Measurements from ENCODE around the gene NIPAL1.

Gene NIPAL1

DNA sequence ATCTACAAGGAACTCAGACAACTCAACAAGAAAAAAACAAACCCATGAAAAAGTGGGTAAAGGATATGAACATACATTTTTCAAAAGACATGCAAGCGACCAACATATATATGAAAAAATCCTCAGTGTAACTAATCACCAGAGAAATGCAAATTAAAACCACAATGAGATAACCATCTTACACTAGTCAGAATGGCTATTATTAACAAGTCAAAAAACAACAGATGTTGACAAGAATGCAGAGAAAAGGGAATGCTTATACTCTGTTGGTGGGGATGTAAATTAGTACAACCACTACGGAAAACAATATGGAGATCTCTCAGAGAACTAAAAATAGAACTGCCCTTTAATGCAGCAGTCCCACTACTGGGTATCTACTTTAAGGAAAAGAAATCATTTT, 12.1 kb downstream of the NIPAL1 start:
- no peak for DNase-seq

DNA sequence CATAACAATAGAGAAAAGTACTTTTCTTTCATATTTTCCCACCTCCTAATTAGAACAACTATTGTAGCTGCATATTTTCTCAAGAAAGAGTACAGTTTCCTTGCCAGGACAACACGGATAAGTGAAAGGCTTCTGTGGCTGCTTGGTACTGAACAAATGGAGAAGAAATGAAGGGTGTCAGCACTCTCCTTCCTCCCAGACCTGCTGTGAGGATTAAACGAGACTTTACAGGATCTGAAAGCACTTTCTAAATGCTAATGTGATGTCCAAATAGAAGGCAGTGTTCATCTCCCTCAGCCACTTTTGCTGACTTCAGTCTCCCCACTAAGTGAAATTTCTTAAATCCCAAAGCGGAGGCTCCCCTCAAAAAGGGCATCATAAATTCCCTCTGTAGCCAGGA, 13.9 kb downstream of the NIPAL1 start:
- no peak for DNase-seq

DNA sequence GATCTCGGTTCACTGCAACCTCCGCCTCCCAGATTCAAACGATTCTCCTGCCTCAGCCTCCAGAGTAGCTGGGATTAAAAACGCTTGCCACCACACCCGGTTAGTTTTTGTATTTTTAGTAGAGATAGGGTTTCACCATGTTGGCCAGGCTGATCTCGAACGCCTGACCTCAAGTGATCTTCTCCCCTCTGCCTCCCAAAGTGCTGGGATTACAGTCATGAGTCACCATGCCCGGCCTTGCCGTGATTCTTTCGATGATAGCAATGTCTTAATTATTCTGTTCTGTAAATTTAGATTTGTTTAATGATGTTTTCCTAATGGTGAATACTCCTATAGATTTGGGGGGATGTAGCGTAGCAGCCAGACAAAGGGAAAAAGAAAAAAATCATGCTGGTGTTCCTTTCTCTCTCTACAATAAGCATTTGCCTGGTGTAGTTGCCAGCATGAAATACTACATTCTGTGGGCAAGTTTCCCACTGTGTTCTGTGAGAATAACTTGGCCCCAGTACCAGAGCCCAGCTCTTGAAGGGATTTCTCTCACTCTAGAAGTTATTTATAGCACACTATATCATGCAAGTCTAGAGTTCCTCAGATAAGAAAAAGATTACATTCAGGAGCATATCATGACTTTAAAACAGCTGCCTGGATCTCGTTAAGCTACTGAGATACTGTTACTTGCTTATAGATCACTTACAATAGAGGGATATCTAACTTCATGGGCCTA, 15.4 kb downstream of the NIPAL1 start:
- no peak for DNase-seq

GRCh38 chr4:48032721-48033120, 16.1 kb downstream of the NIPAL1 start:
- no peak for DNase-seq

- DNase-seq, result no peak
Observed at GRCh38 chr4:48033412-48033811, 16.8 kb downstream of the NIPAL1 start.

DNA sequence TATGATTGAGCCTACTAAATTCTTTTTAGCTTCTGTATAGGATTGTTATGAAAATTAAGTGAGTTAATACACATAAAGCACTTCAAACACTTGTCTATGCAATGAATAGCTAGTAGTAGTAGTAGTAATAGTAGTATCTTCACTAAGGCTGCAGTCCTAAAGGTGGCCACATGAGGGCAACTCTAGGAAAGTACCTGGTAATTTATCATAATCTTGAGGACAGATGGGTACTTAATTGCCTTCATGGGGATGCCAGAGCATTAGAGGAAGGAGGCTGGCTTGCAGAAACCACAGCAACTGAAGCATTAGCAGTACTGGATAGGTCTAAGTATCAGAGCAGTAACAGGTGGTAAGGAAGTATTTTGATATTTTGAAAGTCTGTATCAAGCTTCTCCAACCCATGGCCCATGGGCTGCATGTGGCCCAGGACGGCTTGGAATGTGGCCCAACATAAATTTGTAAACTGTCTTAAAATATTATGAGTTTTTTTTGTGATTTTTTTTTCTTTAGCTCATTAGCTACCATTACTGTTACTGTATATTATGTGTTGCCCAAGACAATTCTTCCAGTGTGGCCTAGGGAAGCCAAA, 17.3 kb downstream of the NIPAL1 start:
- DNase-seq, result no peak

DNA sequence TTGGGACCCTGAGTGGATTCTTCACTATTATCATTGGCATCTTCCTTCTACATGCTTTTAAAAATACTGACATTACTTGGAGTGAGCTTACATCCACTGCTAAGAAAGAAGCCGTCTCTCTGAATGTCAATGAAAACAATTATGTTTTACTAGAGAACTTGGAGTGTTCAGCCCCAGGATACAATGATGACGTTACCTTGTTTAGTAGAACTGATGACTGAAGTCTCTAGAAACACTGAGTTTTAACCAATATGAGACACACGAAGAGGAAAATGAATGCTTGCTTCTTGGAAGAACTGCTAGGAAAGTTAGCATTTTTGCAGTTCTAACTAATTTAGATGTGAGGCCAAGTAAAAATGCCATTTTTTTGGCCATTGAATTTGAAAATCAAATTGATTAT, 19.4 kb downstream of the NIPAL1 start:
- no peak for DNase-seq

GRCh38 chr4:48037117-48037462, 20.5 kb downstream of the NIPAL1 start:
- no peak for DNase-seq

DNA sequence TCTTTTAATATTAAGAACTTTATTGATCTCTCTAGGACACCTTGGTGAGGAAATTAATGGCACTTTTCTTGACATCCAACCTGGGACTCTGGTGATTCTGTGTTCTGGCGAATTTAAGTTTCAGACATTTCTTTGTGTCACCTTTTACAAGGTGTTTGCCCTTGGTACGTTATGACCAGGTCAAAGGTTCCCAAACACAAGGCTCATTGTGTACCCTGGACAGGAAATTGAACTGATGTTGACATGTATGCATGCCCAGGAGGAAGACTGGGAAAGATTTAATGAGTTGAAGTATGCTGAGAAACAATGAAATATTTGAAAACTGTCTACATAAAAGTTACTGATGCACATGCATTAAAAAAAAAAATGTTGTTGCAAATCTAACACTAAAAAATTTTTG, 22.1 kb downstream of the NIPAL1 start:
- no peak for DNase-seq

- no peak for DNase-seq
Observed at GRCh38 chr4:48039561-48039960, 23.0 kb downstream of the NIPAL1 start.

- no peak for DNase-seq
Observed at GRCh38 chr4:48041535-48042137, 25.1 kb downstream of the NIPAL1 start.

GRCh38 chr4:48042979-48043461, 26.4 kb downstream of the NIPAL1 start:
- DNase-seq, result no peak

- DNase-seq, result no peak
Observed at GRCh38 chr4:48043504-48043903, 26.9 kb downstream of the NIPAL1 start.

GRCh38 chr4:48044298-48044697, 27.7 kb downstream of the NIPAL1 start:
- DNase-seq, result no peak

GRCh38 chr4:48046059-48046458, 29.5 kb downstream of the NIPAL1 start:
- DNase-seq, result no peak

DNA sequence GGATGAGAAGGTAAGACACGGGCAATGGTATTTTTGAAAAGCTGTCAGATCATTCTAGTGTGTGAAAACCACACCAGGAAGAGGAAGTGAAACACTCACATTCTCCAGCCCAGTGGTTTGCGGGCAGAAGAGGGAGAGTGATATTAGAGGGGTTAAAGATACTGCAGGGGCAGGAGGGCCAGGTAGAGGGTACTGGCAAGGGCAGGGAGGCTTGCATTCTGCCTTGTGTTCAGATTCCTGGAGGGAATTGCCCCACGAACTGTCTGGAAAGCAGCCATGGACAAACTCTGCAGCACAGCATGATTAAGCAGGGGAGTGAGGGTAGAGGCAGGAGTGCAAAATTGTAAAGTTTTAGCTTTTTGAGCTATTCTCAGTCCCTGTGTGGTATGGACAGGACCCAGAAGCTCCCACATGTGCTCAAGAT, 30.9 kb downstream of the NIPAL1 start:
- no peak for DNase-seq

DNA sequence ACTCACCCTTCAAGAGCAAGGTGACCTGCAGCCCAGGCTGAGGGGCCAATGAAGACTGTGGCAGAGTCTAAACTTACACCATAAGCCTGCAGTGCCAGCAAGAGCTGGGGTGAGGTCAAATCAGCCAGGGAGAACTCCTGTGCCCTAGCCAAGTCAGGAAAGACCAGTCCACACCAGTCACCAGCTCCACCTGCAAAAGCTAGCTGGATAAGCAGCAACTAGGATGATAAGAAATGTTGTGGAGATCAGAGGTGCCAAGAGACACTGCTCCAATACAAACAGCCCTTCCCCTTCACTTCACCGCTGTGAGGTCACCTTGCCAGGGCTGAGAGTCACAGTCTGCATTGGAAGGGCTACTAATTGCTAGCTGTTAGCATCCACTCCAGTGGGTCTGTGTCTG, 31.3 kb downstream of the NIPAL1 start:
- no peak for DNase-seq

GRCh38 chr4:48049483-48049882, 32.9 kb downstream of the NIPAL1 start:
- DNase-seq, result no peak

- DNase-seq, result no peak
Observed at GRCh38 chr4:48051078-48051477, 34.5 kb downstream of the NIPAL1 start.

- no peak for DNase-seq
Observed at GRCh38 chr4:48058617-48059530, 42.3 kb downstream of the NIPAL1 start.

- DNase-seq, result no peak
Observed at GRCh38 chr4:48064349-48064748, 47.8 kb downstream of the NIPAL1 start.

GRCh38 chr4:48065587-48066052, 49.0 kb downstream of the NIPAL1 start:
- no peak for DNase-seq

- no peak for DNase-seq
Observed at GRCh38 chr4:48067536-48067935, 51.0 kb downstream of the NIPAL1 start.

All from GOT3 (cell line).